NCI-H187 (cell line): ENCODE measurements around the gene APEH.
"Not testable (repeated sequence)": the region's sequence is repeated elsewhere in the genome, so short reads cannot be mapped to it uniquely, and the experiment has no call there.

Experiments
- DNase-seq, 2 experiments: peaks; one replicate each; lab custom pipeline; 2025; lab: John Stamatoyannopoulos, UW

APEH gene

DNA sequence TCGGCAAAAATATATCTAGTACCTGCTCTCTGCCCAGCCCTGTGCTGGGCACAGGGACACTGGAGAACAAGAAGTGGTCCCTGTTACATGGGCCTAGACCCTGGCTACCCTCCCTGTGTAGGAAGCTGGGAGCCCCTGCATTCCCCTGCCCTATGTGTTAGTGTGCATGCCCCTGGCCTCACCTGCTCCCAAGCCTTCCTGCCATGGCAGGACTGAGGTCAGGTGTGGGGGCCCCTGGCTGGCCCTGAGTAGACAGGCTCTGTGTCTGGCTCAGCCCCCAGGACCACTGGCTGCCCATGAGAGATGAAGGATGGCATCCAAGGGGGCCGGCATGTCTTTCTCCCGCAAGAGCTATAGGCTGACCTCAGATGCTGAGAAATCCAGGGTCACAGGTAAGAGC, 16.7 kb downstream of the APEH start:
- DNase-seq, result not testable (repeated sequence)

DNA sequence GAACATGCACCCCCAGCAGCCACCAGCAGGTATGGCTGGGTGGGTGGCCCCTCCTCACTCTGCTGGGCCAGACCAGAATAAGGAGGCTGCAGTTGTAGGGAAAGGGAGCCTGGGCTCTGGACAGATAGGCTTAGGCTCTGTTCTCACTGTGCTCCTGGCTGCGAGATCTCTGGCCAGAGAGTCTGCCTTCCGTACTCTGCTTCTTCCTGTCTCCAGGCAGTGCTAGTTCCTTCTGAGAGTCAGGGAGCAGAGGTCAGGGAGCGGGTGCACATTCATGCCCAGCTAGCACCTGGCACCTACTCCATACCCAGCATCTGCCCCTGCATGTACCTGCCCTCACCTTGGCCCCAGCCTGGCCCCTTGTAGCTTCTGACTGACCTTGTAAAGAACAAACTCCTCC, 17.3 kb downstream of the APEH start:
- DNase-seq, result not testable (repeated sequence)

DNA sequence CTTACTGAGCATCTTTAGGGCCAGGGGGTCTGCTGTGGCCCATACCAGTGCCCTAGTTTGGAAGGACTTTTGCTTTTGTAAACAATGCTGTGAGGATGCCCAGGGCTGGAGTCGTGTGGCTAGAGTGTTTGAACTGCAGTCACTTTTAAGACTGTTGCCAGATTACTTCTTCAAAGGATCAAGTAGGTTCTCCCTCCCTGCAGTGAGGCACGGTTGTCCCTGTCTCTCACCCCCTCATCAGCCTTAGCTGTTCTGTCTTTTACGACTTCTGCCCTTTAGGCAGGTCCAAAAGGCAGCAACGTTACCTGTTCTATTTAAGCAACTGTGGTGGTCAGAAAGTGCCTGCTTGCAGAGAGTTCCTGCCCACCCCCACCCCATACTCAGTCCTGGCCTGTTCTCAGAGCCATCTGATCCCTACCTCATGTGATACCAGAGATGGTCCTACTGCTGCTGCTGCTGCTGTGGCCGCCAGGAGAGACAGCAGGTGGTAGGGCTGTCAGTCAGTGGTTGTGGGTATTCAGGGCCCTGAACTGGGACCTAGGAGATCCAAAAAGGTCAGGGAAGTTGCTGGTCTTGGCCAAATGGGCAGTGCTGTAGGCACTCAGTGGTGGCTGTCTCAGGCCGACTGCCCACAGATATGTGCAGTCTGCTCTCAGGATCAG, 20.4 kb downstream of the APEH start:
- not testable (repeated sequence) for DNase-seq

DNA sequence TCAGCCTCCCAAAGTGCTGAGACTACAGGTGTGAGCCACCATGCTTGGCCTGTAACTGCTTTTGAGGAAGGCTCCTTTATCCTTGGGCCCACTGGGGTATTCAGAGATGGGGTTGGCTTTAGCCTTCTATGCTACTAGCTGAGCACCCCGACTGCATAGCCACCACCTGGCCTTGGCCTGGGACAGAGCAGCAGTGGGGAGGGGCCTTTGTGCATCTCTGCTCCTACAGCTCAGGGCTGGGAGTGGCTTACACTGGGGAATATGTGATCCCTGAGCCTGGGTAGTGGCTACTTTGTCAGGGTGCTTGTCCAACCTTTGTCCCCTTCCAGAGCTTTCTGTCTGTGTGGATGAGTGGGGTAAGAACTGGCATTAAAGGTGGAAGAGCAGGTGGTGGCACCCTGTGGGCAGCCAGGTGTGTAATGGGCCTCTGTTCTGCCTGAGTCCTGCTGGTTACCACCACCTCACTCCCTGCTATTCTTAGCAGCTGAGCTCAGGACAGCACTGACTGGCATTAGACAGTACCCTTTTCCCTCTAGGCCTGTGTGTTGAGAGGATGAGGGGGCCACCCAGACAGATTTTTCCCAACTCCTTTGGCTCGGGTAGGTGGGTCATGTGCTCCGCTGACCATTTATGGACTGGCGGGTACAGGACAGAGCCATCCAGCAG, 21.3 kb downstream of the APEH start:
- DNase-seq, result not testable (repeated sequence)

DNA sequence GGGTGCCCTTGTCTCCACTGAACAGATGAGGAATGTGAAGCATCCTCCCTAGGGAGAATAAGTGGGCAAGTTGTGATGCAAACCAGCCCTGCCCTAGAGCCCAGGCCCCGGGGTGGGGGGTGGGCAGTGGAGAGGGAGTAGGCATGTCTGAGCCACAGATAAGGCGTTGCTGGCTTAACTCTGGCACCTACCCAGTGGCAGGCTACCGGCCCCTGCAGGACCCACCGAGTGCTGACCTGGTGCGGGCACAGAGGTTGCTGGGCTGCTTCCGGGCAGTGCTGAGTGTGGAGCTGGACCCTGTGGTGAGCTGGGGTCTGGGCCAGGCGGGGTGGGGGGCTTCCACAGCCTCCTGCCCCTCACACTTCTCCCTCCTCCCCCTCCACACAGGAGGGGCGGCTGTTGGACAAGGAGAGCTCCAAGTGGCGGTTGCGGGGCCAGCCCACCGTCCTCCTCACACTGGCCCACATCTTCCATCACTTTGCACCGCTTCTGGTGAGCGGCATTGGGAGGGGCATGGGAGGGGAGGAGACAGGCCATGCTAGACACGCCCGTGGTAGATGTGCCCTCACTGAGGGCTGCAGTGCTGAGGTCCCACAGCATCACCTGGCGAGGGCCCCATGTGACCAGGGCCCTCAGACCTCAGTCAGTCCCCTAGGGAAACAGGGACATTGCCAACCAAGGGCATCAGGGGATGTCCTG, 25.3 kb downstream of the APEH start:
- DNase-seq, result no peak

DNA sequence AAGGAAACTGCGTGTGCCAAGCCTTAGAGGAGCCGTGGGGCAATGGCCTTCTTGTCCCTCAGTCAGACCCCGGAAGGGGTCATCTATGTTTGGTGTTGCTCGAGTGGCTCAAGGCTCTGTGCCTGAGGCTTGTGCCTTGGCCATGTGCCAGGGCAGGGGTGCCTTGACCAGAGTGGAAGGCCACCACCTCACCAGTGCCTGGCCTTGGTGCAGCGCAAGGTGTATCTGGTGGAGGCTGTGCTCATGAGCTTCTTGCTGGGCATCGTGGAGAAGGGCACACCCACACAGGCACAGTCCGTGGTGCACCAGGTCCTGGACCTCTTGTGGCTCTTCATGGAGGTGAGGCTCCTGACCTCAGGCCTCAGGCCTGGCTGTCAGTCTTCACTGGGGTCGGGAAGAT, 25.9 kb downstream of the APEH start:
- DNase-seq, result no peak

DNA sequence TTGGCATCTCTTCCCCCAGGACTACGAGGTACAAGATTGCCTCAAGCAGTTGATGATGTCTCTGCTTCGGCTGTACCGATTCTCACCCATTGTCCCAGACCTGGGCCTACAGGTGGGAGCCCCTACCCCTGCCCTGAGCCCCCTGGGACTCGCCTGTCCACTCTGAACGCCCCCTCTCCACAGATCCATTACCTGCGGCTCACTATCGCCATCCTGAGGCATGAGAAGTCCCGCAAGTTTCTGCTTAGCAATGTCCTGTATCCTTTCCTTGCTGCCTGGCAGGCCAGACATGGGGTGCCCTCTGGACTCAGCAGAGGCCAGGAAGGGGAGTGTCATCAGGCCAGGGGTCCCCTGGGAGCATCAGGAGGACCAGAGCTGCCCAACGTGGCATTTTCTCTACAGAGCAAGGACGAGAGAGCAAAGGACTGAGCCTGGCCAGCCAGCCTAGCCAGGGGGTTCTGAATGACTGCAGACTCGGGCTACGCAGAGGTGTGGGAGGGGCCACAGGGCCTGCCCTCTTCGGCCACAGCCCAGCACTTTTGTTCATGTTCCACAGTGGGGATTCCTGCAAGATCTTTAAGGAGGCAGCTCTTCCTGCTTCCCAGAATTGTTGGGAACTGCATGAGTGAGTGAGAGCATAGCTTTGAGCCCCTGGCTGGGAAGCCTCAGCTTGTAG, 26.4 kb downstream of the APEH start:
- no peak for DNase-seq

DNA sequence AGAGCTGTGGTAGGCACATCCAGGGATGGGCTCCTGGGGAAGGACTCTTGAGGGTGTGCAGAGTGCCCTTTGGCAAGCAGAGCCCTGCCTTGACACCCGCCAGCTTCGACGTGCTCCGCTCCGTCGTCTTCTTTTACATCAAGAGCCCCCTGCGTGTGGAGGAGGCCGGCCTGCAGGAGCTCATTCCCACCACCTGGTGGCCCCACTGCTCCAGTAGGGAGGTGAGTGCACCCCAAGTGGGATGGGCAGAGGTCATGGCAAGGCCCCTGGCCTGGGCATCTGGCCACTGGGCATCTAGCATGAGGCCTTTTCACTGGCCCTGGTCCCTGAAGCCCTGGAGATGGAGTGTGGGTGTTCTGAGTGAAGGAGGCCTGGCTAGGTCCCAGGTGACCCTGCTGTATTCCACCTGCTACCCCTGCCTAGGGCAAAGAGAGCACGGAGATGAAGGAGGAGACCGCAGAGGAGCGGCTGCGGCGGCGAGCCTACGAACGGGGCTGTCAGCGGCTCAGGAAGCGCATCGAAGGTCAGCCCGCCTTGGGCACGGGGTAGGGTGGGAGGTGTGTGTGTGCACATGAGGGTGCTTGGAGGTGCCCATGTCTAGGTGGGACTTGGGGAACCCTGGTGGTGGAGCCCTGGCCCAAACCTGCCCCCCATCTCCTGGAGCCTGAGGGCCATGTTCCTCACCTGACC, 27.4 kb downstream of the APEH start:
- DNase-seq, result no peak

DNA sequence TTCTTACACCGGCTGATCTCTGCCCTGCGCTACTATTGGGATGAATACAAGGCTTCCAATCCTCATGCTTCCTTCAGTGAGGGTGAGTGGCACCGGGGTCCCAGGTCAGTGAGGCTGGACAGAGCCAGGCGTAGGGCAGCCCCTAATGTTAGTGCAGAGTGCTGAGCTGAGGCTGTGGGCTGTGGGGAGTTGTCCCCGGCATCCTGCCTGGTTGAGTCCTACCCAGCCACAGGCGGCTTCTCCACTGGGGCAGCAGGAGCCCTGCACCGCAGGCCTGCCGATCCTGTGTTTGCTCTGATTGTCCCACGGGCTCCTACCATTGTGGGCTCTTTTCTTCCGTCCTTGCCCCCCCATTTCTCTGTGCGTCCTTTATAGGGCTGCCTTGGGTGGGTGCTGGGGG, 28.5 kb downstream of the APEH start:
- no peak for DNase-seq

DNA sequence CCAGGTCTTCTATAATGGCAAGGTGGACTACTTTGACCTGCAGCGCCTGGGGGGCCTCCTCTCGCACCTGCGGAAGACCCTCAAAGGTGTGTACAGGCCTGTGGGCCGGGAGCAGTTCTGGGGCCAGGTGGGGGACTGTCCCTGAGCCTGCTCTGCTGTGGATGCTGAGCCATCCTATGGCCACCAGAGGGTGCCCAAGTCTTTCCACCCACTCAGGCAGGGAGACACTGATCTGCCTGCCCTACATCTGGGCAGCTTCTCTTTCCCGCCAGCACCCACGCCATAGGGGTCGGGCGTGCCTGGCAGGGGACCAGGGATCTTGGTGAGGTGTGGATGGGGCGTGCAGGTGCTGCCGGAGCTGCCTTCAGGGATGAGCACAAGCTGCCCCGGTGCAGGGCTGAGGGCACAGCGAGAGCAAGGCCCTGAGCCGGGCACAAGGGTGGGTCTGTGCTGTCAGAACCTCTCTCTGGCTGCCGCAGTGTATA, 29.3 kb downstream of the APEH start:
- no peak for DNase-seq

DNA sequence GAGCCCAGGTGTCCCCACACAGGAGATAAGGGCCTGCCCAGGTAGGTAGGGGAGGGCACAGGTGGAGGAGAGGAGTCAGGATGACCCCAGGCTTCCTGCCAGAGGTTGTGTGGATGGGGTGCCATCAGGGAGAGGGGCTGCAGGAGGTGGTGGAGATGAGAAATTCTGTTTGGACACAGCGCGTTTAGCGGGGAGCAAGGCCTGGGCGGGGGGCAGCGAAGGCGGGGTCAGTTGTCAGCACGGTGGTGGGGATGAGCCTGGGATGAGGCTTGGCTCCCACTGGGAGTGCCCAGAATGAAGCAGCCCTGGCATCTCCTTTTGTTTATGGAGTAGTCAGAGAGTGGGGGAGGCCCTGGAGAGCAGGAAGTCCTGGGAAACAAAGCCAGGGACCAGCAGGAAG, 29.8 kb downstream of the APEH start:
- no peak for DNase-seq

DNA sequence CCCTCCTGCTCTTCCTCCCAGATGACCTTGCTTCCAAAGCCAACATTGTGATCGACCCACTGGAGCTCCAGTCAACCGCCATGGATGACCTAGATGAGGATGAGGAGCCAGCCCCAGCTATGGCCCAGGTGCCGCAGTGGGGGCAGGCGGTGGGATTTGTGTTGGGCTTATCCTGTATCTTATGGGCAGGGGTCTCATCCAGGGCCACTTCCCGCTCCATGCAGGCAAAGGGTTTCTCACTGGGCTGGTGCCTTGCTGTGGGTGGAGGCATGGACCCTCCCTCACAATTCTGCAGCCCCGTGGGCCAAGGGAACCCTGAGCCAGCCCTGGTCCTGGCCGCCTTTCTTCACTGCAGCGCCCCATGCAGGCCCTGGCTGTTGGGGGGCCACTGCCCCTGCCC, 30.5 kb downstream of the APEH start:
- DNase-seq, result no peak

DNA sequence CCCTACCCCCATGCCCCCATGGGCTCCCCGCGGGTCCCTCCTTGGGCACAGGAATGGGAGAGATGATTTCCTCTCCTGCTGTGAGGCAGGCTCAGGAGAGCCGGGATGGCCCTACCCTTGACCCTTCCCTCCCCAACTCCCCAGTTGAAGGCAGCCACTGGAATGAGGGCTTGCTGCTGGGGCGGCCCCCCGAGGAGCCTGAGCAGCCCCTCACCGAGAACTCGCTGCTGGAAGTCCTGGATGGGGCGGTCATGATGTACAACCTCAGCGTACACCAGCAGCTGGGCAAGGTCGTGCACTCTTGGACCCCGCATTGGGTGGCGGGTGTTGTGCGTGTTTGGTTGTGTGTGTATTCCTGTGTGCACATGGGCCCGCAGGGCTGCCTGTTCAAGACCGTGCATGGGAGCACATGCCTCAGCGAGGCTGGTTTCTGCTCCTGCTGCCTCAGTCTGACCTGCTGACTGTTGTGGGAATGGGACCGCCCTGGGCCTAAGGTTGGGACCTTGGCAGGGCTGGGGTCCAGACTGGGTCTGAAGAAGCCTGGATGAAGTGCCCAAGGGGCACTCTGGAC, 31.3 kb downstream of the APEH start:
- no peak for DNase-seq

DNA sequence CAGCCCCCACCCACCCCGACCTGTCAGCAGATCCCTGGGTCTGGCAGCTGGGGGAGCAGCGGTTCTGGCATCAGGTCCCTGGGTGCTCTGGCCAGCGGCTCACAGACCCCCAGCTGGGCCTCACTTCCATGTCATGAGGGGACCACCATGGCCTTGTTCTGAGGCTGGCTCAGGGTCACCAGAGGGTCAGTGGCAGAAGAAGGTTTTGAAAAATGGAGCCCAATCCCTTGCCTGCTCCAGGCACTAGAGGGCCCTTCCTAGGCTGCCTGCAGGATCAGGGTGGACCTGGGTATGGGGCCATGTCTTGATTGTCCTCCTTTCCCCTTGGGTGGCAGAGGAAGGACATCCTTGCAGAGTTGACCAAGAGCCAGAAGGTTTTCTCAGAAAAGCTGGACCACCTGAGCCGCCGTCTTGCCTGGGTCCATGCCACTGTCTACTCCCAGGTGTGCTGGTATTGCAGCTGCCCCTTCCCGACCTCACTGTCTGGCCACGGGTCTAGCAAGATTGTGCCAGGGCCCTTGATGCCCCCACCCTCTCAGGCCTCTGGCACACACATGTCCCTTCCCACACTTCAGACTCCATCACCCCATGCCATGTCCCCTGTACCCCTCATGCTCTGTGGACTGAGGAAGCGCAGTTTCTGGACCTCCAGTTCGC, 32.4 kb downstream of the APEH start:
- DNase-seq, result no peak

DNA sequence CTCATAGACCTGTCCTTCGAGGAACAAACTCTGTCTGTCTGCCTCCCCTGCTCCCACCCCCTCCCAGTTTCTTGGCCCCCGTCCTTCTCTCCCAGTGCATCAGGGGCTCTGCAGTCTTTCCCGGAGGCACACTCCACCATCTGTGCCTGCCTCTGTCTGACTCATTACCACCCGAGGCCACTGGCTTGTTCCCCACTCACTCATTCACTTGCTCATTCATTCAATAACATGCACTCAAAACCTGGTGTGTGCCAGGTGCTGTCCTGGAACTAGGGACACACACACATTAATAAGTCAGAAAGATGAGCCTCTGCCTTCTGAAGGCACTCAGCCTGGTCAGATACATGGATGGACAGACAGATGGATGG, 32.9 kb downstream of the APEH start:
- no peak for DNase-seq

DNA sequence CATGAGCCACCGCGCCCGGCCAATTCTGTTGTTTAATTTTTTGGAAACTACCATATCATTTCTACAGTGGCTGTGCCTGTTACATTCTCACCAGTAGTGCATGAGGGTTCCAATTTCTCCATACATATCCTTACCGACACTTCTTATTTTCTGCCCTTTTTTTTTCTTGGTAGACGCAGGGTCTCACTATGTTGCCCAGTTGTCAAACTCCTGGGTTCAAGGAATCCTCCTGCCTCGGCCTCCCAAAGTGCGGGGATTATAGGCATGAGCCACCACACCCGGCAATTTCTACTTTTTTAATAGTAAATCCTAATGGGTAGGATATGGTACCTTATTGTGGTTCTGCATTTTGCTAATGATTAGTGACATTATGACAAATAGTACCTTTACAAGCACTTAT, 35.7 kb downstream of the APEH start:
- no peak for DNase-seq

DNA sequence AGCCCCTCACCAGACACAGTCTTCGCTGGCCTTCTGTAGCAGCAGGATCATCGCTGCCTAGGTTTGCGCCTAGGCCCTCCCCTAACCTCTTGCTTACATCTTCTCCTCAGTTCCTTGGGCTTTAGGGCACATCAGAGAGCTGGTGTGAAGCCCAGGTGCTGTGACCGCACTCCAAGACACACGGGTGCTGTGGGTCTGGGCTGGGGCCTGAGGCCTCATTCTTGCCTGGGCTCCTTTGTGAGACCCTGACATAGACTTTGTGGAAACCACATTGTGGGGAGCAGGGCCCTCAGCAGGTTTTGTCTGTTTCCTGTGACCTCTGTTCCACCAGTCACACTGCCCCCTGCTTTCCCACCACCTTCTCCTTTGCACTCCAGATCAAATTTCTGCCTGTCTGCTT, 37.3 kb downstream of the APEH start:
- DNase-seq, result no peak

DNA sequence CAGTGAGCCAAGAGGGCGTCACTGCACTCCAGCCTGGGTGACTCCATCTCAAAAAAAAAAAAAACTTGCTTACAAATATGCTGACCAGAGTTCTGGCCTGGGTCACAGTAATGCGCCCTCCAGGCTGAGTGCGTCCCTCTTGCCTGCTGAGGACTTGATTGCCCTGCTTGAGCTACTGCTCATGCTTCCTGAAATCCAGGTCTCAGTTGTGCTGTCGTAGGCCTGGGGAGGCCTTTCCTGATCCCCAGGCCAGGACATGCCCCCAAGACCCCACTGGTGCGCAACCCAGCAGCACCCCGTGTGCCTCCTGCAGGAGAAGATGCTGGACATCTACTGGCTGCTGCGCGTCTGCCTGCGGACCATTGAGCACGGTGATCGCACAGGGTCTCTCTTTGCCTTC, 38.0 kb downstream of the APEH start:
- no peak for DNase-seq

DNA sequence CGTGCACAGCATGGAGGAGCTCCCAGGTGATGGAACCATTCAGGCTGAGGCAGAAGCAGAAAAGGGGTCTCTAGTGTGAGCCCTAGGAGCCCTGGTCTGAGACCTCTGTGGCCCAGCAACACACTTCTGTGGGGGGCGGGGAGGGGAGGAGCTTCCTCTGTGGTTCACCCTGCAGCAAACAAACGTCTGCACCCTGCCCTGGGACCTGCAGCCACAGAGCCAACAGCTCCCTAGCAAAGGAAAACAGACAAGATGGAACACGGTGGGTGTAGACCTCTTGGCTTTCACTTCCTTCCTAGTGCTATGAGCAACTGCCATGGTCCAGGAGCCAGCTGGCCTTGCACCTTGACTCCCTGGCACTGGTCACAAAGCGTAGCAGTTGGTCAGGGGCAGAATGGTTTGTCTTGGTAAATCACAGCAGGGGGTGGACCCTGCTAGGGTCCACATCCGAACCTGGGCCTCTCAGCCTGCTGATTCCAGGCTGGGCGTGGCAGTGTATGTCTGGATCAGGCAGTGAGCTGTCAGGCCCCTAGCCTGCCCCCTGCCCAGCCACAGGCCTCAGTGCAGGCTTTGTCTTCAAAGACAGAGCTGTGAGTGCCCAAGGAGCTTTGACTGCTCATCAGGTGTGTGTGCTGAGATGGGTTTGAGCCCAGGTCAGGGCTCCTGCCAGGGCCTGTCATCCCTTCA, 38.6 kb downstream of the APEH start:
- no peak for DNase-seq

DNA sequence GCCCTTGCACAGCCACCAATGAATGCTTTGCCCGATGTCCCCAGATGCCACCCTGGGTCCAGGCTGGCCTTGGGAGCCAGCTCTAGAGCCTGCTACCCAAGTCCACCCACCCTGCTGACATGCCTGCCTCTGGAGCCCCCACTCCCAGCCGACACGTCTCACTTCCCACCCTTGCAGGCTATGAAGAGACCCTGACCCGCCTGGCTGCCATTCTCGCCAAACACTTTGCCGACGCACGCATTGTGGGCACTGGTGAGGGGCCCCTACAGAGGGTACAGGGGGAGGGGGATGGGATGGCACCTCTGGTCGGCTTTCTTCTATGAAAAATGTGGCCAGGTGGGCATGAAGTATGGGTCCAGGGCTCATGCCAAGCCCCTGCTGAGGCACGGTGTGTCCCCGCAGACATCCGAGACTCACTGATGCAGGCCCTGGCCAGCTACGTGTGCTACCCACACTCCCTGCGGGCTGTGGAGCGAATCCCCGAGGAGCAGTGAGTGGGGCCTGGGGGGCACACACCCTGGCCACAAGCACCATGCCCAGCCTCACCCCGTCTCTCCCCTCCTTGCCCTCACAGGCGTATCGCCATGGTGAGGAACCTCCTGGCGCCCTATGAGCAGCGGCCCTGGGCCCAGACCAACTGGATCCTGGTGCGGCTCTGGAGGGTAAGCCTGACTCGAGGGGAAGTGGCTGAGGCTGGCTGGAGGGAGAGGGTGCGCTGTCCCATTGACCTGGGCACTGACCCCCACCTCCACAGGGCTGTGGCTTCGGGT, 39.4 kb downstream of the APEH start:
- DNase-seq, result no peak
